Suprapubic skin (tissue), 4 donors: ENCODE data around the gene NAPB. TPM values are rescaled to one million over a fixed set of nuclear protein-coding genes. Genes with fewer than 3 reads are reported as not detected.

ENCODE experiments used
- DNase-seq, 2 donors: peaks; one replicate each; pipeline ENCODE4 v3.0.0-alpha.2; 2019; ENCODE audit warnings: low spot score in 2 of 2
- H3K27ac ChIP-seq: fragments of 200-600 bp; sonication (generic); one replicate; pipeline ENCODE4 v1.5.1; 2019
- H3K27me3 ChIP-seq: fragments of 200-600 bp; sonication (generic); one replicate; pipeline ENCODE4 v1.5.1; 2019
- H3K36me3 ChIP-seq: fragments of 200-600 bp; sonication (generic); one replicate; pipeline ENCODE4 v1.5.1; 2019
- H3K4me1 ChIP-seq: fragments of 200-600 bp; sonication (generic); one replicate; pipeline ENCODE4 v1.5.1; 2019
- H3K4me3 ChIP-seq: fragments of 200-600 bp; sonication (generic); one replicate; pipeline ENCODE4 v1.5.1; 2019; ENCODE audit warnings: mild to moderate bottlenecking
- H3K9me3 ChIP-seq: fragments of 200-600 bp; sonication (generic); one replicate; pipeline ENCODE4 v1.5.1; 2019
- EP300 ChIP-seq: sonication (generic); formaldehyde crosslinking; IDR thresholded peaks from one replicate; pipeline ENCODE4 v1.6.1; 2017; ENCODE audit warnings: antibody characterized with exemption
- POLR2A ChIP-seq, 2 donors: fragments of 450-650 bp; IDR thresholded peaks; one replicate each; pipeline ENCODE4 v1.6.1; 2017; ENCODE audit warnings: antibody characterized with exemption in 2 of 2, mild to moderate bottlenecking in 2 of 2, moderate library complexity in 2 of 2
- POLR2AphosphoS5 ChIP-seq, 3 donors: sonication (generic); formaldehyde crosslinking; IDR thresholded peaks; one replicate each; pipeline ENCODE4 v1.6.1; 2017; ENCODE audit warnings: antibody characterized with exemption in 3 of 3
- WGBS: methylation state at CpG from one replicate; pipeline ENCODE4 v1.1.5; 2018; 5-methylcytosine and 5-hydroxymethylcytosine counted together
- total RNA-seq, 4 donors: library from RNA; depleted of rRNA; stranded (reverse); fragments of >200 nt; gene quantifications; one replicate each; pipeline ENCODE4 v1.1.0, GENCODE V29; 2016
- TF ChIP-seq, protein P1 (sequence below), 2 donors: fragments of 200-600 bp in 1 of 2; fragments of 450-650 bp in 1 of 2; sonication (generic) in 1 of 2; IDR thresholded peaks; one replicate each; pipeline ENCODE4 v1.5.1; 2016 to 2019; ENCODE audit warnings: antibody characterized with exemption in 2 of 2, mild to moderate bottlenecking in 1 of 2, moderate library complexity in 1 of 2

The NAPB gene
- total RNA-seq, 4 donors from 2014 or later = 6.6 to 21.6 (median 8.9) TPM

DNA sequence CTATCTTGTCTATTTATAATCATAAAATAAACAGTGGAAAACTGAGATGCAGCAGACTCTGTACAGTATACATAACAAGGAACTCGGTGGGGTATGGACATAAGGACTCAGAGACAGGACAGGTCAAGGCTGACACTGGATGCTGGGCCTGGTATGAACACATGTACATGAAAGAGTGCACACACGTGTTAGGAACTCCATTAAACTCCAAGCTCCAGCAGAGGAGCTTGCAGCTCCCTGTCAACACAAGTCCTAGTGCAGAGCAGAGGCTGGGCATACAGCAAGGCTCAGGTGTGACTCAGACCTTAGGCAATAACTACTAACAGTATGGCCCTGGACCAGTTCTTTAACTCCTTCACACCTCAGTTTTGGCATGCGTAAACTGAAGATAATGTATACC is 17.1 kb downstream of the NAPB start:
- 60% methylated on average over 3 of the region's 3 CpGs for WGBS
- Histone ChIP-seq H3K36me3 (peaks cover 4% of the 10 kb centered on the region), H3K4me1 (peaks cover 16% of the 10 kb centered on the region), H3K27ac (no peak overlapping the region), H3K27me3 (no peaks in the 10 kb centered on the region), H3K4me3 (no peak overlapping the region), H3K9me3 (no peaks in the 10 kb centered on the region)
- TF ChIP-seq POLR2AphosphoS5 (IDR thresholded peaks at IDR 0.05) (no peak), POLR2A (IDR thresholded peaks at IDR 0.05) (no peak)
- TF ChIP-seq, protein P1, sequence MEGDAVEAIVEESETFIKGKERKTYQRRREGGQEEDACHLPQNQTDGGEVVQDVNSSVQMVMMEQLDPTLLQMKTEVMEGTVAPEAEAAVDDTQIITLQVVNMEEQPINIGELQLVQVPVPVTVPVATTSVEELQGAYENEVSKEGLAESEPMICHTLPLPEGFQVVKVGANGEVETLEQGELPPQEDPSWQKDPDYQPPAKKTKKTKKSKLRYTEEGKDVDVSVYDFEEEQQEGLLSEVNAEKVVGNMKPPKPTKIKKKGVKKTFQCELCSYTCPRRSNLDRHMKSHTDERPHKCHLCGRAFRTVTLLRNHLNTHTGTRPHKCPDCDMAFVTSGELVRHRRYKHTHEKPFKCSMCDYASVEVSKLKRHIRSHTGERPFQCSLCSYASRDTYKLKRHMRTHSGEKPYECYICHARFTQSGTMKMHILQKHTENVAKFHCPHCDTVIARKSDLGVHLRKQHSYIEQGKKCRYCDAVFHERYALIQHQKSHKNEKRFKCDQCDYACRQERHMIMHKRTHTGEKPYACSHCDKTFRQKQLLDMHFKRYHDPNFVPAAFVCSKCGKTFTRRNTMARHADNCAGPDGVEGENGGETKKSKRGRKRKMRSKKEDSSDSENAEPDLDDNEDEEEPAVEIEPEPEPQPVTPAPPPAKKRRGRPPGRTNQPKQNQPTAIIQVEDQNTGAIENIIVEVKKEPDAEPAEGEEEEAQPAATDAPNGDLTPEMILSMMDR (IDR thresholded peaks at IDR 0.05) = no peak
- DNase-seq = no peak

DNA sequence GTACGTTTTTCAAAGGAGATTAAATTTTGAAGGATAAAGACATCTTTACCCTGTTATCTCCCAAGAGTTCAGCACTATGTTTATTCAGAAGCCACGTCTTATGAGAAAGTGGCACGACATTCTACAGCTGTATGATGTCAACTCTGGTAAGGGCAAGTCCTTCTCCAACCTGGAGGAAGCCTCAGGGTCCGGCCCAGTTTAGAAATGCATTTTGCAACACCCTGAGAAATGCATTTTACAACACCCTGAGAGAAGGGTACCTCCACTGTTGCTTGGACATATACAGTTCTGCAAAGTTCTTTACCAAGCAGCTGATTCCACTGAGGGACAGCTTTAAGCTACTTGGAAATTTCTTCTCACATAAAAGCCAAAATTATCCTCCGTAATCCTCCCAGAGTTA is 17.5 kb downstream of the NAPB start:
- Histone ChIP-seq H3K27me3 (no peaks in the 10 kb centered on the region), H3K36me3 (peaks cover 4% of the 10 kb centered on the region), H3K4me1 (peaks cover 16% of the 10 kb centered on the region), H3K9me3 (no peaks in the 10 kb centered on the region), H3K27ac (no peak overlapping the region), H3K4me3 (no peak overlapping the region)
- TF ChIP-seq POLR2A (IDR thresholded peaks at IDR 0.05) (no peak), EP300 (no peak), POLR2AphosphoS5 (IDR thresholded peaks at IDR 0.05) (no peak)
- TF ChIP-seq, protein P1 (IDR thresholded peaks at IDR 0.05) = no peak
- WGBS = 50% methylated on average over 5 of the region's 5 CpGs
- no peak for DNase-seq

DNA sequence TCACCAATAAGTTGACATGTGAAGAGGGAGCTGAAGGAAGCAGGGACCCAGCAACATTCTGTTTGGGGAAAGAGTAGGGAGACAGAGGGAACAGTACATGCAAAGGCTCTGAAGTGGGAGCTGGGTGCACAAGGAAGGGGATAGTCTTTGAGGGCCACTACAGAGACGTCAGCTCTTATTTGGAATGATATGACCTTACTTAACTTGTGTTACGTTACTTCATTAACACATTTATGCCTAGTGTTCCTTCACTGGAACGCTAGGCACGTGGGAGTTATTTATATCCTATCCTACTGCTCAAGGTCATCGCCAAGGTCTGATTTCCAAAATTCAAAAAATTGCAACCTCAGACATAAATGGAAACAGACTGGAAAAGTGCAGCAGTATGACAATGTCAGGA is 20.2 kb downstream of the NAPB start:
- peaks cover 4% of the 10 kb centered on the region for H3K36me3 ChIP-seq

DNA sequence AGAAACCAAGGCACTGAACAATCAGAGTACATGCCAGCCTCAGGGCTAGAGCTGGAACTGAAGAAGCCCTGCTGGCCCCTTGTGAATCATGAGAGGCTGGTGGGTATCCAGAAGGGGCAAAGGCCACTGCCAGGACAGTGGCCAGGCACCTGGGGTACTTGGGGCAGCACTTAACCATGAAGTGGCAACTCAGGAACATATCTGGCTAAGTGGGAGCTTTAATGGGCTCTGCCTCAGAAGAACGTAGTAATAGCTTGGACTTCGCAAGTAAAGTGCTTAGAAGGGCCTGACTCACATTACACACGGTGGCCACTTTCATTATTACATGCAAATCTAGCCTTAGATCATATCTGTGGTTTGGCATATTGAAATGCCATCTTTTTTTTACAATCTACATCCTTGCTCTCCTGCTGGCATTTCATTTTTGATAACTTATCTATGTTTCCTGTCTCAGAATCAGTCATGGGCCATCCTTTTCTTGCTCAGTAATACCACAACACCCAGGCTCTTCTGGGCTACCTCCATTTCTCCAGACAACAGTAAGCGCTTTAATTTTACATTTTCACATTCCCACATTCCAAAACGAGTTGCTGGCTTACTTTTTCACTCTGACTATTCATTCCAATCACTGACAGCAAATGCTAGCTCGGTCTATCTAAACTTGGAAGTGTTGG is 21.6 kb downstream of the NAPB start:
- H3K4me3 ChIP-seq = no peak overlapping the region
- WGBS = 54% methylated on average over 6 of the region's 6 CpGs
- TF ChIP-seq EP300 (no peak), POLR2A (IDR thresholded peaks at IDR 0.05) (no peak), POLR2AphosphoS5 (IDR thresholded peaks at IDR 0.05) (no peak)
- TF ChIP-seq, protein P1 (IDR thresholded peaks at IDR 0.05) = no peak

More for the DNA sequence above, 20.2 kb downstream of the NAPB start:
- no peak overlapping the region for H3K27ac ChIP-seq
- H3K9me3 ChIP-seq = no peaks in the 10 kb centered on the region
- peaks cover 16% of the 10 kb centered on the region for H3K4me1 ChIP-seq
- 96% methylated on average over 5 of the region's 5 CpGs for WGBS
- no peak overlapping the region for H3K4me3 ChIP-seq
- no peaks in the 10 kb centered on the region for H3K27me3 ChIP-seq
- TF ChIP-seq, protein P1 (IDR thresholded peaks at IDR 0.05) = no peak
- no peak for TF ChIP-seq POLR2AphosphoS5 (IDR thresholded peaks at IDR 0.05)
- DNase-seq = no peak

DNA sequence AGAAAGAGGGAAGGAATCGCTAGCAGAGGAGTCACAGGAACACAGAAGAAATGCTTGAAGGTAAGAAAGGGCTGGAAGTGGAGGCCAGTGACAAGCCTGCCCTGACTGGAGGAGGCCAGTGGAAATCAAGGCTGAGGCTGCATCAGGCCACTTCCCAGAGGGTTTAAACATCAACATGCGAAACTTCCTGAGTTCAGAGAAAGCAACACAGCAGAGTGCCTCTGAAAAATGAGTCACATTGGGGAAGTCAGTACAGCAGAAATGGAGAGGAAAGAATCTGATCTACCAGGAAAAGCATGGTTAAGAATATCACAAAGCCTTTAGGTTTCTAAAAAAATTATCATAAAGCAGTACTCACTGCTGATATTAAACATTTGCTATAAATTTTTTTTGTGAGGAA is 23.3 kb downstream of the NAPB start:
- Histone ChIP-seq H3K4me3 (no peak overlapping the region), H3K36me3 (peaks cover 25% of the 10 kb centered on the region), H3K9me3 (no peaks in the 10 kb centered on the region), H3K4me1 (no peaks in the 10 kb centered on the region), H3K27me3 (no peaks in the 10 kb centered on the region), H3K27ac (no peak overlapping the region)
- WGBS = 78% methylated on average over 2 of the region's 2 CpGs
- TF ChIP-seq POLR2A (IDR thresholded peaks at IDR 0.05) (no peak), POLR2AphosphoS5 (IDR thresholded peaks at IDR 0.05) (no peak), EP300 (no peak)
- TF ChIP-seq, protein P1 (IDR thresholded peaks at IDR 0.05) = no peak
- no peak for DNase-seq

More for the DNA sequence above, 21.6 kb downstream of the NAPB start:
- Histone ChIP-seq H3K4me1 (peaks cover 14% of the 10 kb centered on the region), H3K27me3 (no peaks in the 10 kb centered on the region), H3K27ac (no peak overlapping the region), H3K36me3 (peaks cover 7% of the 10 kb centered on the region), H3K9me3 (no peaks in the 10 kb centered on the region)
- no peak for DNase-seq
